Keratinocyte (primary cell): Measurements from ENCODE around the gene SERPINA4.

Experiments
- CTCF ChIP-seq, 3 experiments: IDR thresholded peaks in 1 of 3; conservative IDR thresholded peaks in 1 of 3; optimal IDR thresholded peaks in 1 of 3; 2 replicates in 2 of 3; 3 replicates in 1 of 3; pipeline versions ENCODE3 to v1.5.1; 2011; ENCODE audit warnings: low read length in 3 of 3, mild to moderate bottlenecking in 3 of 3, moderate library complexity in 2 of 3, control low read depth in 1 of 3, inconsistent platforms in 1 of 3; ENCODE audit not compliant: insufficient read depth in 2 of 3; ENCODE audit errors: extremely low read depth in 1 of 3
- EZH2 ChIP-seq: IDR thresholded peaks from one replicate; pipeline ENCODE4 v1.6.1; 2012; ENCODE audit warnings: inconsistent platforms, mild to moderate bottlenecking, low read length, moderate library complexity

- no peak for TF ChIP-seq CTCF (optimal IDR thresholded peaks at IDR 0.05 in 1 of 3, IDR thresholded peaks at IDR 0.05 in 1 of 3, conservative IDR thresholded peaks at IDR 0.05 in 1 of 3; ENCODE audit: extremely low read depth in 1 of 3, insufficient read depth in 2 of 3, low read length in 3 of 3)
- TF ChIP-seq EZH2 = no peak
Observed at GRCh38 chr14:94605361-94605760, 44.1 kb downstream of the SERPINA4 start.
